ENCODE measurements around the gene AKAP8L.
"Not testable (repeated sequence)": the region's sequence is repeated elsewhere in the genome, so short reads cannot be mapped to it uniquely, and the experiment has no call there.

AKAP8L gene

DNA sequence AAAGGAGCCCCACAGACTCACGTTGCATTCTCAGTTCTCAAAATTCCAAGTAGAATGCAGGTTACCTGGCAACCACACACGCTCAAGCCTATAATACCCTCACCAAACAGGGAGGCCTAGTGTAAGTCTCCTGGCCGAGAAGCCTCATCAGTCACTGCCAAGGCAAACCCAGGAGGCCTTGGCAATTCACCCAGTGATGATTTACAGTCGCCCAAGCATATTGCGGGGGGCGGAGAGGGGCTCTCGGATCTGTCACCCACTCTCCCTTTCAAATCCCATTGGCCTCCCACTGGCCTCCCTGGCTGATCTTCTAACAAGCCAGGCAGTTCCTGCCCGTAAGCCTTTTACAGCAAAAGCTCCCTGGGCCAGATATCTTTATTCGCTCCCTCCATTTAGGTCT is 1.1 kb downstream of the AKAP8L start:
- no peak for DNase-seq (ENCODE audit: low read depth)

- DNase-seq (ENCODE audit: low read depth): no peak
These were observed 6.0 kb downstream of the AKAP8L start for GRCh38 chr19:15412832-15413231.

GRCh38 chr19:15411351-15411750 is 7.4 kb downstream of the AKAP8L start:
- not testable (repeated sequence) for DNase-seq (ENCODE audit: low read depth)

GRCh38 chr19:15404780-15405211 is 14.0 kb downstream of the AKAP8L start:
- DNase-seq (ENCODE audit: low read depth): no peak

DNA sequence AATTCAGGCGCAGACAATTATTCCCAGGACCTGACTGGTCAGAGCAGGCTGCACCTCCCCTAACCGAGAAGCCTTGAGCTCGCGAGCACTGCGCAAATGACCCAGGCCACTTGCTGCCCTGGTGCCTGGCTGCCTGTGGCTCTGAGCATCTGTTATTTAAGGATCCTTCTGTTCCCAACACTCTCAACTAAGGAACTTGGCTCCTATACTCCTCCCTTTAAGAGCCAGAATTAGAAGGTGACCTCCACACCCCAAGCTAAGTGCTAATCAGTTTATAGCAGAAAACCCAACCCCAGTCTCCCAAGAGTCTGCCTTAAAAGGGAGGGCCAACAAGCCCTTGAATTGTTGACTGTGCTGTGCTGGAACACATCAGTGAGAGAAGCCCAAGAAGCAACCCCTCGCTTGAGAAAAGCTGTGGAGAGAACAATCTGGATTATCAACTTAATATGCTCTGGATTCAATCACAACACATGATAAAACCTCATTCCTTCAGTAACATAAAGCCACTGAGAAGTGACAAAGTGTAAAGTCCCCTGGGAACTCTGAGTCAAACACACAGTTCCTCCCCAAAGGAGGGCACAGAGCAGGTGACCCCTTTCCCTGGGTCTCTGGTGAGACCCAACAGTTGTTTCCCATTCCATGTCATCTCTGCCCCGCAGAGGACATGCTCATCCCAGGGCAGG is 14.6 kb downstream of the AKAP8L start:
- no peak for DNase-seq (ENCODE audit: low read depth)

DNA sequence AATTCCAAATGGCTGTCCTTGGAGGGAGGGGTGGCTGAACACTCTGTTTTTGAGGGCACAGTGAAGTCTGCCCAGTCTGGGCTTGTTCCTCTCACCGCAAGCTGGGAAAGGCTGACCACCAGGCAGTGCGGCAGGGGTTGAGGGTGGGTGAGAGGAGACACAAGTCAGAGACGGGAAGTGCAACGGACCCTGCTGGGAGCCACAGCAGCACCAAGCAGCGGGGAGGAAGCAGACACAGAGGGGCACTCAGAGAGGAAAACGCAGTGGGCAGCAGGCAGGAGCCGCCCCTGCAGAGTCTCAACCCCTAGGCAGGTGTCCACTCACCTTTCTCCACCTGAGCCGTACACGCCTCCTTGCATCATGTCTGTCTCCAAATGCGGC is 15.6 kb downstream of the AKAP8L start:
- no peak for DNase-seq (ENCODE audit: low read depth)

- DNase-seq (ENCODE audit: low read depth): no peak
These were observed 16.2 kb downstream of the AKAP8L start for GRCh38 chr19:15402411-15403150.

DNA sequence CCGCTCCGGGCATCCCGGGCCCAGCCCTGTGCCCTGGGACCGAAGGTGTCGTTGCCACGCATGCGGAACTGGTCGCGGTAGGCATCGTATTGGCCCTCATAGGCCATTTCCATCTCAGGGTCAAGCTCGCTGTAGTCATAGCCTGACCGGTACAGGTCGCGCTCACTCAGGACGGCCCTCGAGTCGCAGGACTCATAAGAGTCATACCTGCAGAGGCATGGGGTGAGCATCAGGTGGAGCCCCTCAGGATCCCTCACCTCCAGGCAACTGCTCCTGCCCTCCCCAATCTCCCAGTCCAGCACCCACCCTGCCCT is 17.4 kb downstream of the AKAP8L start:
- DNase-seq (ENCODE audit: low read depth): no peak

DNA sequence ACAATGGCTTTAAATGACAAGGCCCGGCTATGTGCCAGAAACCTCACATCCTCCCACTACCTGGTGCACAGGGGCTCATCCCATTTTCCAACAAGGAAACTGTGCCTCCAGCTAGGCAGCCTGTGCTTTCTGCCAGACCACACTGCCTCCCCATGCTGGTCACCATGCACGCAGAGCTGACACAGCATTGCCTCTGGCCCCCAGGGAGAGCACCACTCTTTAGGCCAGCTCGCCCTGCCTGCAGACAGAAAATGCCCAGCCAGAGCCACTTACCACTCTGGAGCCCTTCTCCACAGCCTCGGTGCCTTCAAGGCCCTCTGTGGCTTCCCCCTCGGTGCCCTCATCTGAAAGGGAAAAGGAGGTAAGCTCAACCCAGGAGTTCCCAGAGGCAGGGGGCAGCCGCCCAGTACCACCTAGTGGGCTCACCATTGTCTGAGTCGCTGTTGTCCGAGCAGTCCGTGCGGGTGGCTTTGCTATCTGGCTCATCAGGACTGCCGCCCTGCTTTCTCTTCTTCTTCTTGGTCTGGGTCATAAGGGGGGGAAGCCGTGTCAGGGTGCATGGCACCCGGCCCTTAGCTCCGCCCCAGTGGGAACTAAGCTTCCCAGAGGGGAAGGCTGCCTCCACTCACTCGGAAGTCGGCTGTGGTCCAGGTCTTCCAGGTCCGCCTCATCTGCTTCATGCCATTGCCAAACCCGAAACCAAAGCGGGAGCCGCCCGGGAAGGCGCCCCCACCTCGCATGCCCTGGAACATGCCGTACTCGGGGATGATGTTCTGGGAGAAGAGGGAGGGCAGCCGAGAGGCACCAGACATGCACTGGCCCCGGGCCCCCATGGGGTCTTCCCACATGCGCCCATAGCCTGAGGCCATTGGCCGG is 18.0 kb downstream of the AKAP8L start:
- DNase-seq (ENCODE audit: low read depth): no peak

DNA sequence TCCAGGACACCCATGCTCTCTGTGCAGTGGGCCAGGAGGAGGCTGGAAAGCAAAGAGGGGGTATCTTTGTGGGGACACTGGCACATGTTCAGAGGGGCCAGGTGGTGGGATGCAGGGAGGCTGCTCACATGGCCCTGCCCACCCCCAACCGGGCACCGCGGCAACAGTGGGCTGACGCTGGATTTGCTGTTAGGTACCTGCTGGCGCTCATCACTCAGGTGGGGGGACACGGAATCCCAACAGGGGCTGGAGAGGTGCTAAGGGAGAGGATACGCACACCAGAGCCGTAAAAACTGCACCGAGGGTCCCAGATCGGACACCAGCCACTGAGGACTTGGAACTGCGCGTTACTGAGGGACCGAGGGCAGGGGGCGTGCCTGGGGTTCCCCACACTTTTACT is 19.2 kb downstream of the AKAP8L start:
- DNase-seq (ENCODE audit: low read depth): no peak

- DNase-seq (ENCODE audit: low read depth): no peak
These were observed 19.6 kb downstream of the AKAP8L start for GRCh38 chr19:15399234-15399515.

GRCh38 chr19:15398501-15399233 is 20.1 kb downstream of the AKAP8L start:
- no peak for DNase-seq (ENCODE audit: low read depth)

GRCh38 chr19:15397782-15398181 is 21.0 kb downstream of the AKAP8L start:
- DNase-seq (ENCODE audit: low read depth): no peak

GRCh38 chr19:15397236-15397635 is 21.6 kb downstream of the AKAP8L start:
- DNase-seq (ENCODE audit: low read depth): no peak

DNA sequence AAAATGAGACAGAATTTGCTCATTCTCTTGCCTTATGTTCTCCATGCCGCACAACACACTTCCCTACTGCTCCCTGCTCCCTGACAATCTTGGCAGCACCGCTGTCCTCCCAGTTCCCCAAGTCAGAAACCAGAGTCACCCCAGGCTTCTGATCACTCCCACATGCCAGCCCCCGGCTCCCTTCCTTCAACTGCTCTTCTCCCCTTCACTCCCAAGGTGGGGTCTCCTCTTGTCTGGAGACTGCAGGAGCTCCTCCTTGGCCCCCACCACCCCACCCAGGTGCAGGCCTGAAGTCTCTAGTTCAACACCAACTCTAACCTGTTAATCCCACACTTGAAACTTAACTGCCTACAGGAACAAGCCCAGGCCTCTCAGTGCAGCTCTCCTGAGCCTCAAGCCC is 22.4 kb downstream of the AKAP8L start:
- no peak for DNase-seq (ENCODE audit: low read depth)

DNA sequence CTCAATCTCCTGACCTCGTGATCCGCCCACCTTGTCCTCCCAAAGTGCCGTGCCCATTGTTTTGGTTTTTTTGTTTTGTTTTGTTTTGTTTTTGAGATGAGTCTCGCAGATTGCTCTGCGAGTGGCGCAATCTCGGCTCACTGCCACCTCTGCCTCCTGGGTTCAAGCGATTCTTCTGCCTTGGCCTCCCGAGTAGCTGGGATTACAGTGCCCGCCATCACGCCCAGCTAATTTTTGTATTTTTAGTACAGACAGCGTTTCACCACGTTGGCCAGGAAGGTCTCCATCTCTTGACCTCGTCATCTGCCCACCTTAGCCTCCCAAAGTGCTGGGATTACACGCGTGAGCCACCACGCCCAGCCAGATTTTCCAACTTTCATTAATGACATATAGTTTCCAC is 23.5 kb downstream of the AKAP8L start:
- DNase-seq (ENCODE audit: low read depth): not testable (repeated sequence)

DNA sequence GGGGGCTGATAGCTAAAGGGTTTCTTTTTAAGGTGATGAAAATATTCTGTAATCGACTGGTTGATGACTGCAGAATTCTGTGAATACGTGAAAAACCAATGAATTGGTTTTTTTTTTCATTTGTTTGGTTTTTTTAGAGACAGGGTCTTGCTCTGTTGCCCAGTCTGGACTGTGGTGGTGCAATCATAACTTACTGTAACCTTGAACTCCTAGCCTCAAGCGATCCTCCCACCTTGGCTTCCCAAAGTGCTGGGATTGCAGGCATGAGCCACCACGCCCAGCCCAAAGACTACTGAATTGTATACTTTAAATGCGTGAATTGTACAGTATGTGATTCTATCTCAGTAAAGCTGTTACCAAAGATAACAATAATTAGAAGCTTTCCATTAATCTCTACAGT is 24.4 kb downstream of the AKAP8L start:
- no peak for DNase-seq (ENCODE audit: low read depth)

- DNase-seq (ENCODE audit: low read depth): no peak
These were observed 24.8 kb downstream of the AKAP8L start for GRCh38 chr19:15393963-15394362.

DNA sequence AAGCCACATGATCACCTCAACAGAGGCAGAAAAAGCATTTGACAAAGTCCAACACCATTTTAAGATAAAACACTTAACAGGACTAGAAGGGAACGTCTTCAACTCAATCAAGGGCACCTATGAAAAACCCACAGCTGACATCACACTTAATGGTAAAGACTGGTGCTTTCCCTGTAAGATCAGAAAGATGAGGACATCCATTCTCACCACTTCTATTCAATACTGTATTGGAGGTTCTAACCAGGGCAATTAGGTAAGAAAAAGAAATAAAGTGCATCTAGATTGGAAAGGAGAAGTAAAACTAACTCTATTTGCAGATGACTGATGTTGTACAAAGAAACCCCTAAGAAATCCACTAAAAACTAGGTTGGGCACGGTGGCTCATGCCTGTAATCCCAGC is 28.0 kb downstream of the AKAP8L start:
- DNase-seq (ENCODE audit: low read depth): no peak

DNA sequence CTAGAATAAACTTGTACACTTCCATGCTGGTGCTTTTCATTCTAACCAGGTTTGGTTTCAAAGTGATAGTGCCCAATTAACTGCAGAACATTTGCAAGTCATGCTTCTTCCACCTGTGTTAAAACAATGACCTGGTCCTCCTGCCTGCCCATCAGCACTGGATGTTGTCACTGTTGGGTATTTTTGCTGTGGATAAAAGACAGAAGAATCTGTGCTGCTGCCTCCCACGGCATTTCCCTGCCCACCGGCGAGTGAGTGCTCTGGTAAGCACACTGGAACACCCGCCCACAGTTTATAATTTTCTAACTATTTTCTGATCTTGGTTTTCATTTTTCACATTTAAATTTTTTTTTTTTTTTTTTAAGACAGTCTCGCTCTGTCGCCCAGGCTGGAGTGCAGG is 36.9 kb downstream of the AKAP8L start:
- no peak for DNase-seq (ENCODE audit: low read depth)

DNA sequence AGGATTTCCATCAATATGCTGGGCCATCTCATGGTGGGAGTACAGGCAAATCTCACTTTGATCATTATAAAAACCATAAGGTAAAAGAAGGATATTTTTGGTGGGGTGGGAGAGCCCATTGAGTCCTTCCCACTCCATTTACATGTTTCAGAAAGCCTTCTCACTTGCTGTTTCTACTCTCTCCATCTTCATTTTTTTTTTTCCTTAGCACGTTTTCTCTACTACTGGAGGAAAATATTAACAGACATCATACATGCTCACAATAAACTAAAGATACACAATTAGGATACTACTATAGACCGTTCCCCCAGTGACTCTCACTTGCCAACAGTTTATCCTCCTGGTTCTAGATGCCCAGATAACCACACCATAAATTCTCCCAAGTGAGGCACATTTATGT is 37.4 kb downstream of the AKAP8L start:
- no peak for DNase-seq (ENCODE audit: low read depth)

DNA sequence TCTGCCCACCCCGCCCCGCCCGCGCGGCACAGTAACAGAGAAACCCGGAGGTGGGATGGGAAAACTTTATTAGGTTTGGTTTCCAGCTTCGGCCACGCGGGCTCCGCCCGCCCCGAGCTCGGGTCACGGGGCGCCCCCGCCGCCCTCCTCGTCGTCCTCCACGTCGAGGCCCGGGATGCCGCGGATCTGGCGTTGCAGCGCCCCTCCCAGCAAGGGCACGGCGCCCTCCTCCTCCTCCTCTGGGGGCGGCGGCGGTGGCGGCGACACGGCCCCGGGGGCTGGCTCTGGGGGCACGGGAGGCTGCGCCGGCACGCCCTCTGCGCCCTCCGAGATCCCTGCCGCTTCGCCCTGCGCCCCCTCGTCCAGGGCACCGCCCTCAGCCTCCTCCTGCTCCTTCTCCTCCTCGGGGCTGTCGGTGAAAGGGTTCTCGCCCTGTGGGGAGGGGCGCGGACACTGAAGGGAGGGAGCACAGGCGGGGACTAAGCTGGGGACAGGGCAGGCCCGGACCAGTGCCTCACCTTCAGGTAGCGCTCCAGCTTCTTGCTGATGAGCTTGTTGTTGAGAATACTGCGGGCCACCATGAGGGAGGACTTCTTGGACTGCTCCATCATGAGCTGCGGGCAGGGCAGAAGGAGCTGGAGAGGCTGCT is 38.7 kb downstream of the AKAP8L start:
- no peak for DNase-seq (ENCODE audit: low read depth)
